Measurements from ENCODE around the gene LRRC75A.

- no peak for TF ChIP-seq CTCF (IDR thresholded peaks at IDR 0.05)
- no peak for TF ChIP-seq POLR2AphosphoS5 (IDR thresholded peaks at IDR 0.05; ENCODE audit: low read depth, low read length)
- no peak for TF ChIP-seq TCF7L2 (IDR thresholded peaks at IDR 0.05; ENCODE audit: low read depth, low read length)
Observed at GRCh38 chr17:16418685-16419068, 73.3 kb downstream of the LRRC75A start.

All from Panc1 (cell line).